T follicular helper cell (primary cell): ENCODE results near the gene TCP11.

Source experiments
- DNase-seq: peaks from one replicate; pipeline ENCODE4 v3.0.0-alpha.2; 2020; ENCODE audit warnings: low read depth

Gene TCP11

DNA sequence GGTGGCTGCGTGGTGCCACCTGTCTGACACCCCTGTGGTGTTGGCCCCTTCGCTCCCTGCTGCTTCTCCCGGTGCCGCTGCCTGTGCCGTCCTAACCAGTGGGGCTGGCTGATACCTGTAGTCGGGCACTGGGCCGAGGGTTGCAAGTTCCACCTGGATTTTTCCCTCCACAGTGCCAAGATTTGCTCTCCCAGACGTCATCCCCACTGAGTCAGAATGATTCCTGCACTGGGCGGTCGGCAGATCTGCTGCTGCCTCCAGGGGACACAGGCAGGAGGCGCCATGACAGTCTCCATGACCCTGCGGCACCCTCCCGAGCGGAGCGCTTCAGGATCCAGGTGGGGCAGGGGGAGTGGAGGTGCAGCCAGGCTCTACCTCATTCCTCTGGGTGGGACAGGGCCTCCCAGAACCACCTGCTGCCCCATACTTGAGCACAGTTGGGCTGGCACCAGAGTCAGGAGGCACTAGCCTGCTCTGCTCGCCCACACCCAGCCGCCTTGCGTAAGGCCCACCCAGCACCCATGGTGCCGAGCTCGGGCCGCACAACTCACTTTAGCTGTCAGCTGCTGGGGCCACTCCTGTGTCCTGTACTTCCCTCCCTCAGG, 60.2 kb downstream of the TCP11 start:
- DNase-seq: no peak

DNA sequence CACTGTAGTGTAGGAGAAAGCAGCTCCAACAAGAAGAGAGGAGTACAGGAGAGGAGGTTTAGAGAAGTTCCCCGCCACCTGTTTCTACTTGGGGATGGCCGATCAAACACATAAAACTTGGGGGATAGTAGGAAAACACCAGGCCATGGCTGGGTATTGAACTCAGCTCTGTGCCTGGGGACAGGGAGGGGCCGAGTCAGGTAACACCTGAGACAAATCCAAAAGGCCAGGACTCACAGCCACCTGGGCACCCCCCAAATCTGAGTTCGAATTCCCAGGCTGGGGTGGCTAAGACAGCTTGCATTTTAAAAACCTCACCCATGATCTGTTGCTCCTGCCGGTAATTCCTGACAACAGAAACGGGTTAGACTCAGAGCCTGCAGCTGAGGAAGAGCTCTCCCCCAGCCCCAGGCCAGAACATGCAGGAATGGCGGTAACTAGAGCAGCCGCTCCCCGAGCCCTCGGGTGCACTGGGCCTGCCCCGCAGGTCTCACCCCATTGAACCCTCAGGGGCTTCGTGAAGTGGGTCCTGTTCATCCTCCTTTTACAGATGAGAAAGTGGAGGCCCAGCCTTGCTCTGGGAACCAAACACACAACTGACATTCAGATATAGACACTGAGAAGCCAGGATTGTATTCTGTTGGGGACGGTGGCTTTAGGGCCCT, 61.0 kb downstream of the TCP11 start:
- DNase-seq: no peak

DNA sequence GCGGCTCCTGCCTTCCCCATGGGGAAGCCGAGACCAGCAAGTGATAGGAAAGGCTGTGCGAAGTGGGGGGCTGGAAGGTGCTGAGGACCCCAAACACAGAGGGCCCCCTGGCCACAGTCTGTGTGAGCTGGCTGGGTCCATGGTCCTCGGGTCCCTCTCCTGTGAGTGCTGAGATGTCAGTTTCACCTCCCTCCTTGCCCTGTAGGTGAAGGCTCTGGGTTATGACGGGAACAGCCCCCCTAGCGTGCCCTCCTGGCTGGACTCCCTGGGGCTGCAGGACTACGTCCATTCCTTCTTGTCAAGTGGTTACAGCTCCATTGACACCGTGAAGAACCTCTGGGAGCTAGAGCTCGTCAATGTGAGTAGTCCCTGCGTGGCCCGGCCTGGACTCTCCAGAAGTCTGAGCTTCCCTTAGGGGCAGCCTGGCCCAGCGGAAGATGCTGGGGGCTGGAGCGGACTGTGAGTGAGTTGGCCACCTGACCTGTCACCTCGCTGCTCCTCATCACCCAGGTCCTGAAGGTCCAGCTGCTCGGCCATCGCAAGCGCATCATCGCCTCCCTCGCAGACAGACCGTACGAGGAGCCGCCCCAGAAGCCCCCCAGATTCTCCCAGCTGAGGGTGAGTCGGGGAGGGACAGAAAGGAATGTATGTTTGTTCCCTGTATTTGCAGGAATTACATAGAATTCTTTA, 61.7 kb downstream of the TCP11 start:
- DNase-seq: no peak

DNA sequence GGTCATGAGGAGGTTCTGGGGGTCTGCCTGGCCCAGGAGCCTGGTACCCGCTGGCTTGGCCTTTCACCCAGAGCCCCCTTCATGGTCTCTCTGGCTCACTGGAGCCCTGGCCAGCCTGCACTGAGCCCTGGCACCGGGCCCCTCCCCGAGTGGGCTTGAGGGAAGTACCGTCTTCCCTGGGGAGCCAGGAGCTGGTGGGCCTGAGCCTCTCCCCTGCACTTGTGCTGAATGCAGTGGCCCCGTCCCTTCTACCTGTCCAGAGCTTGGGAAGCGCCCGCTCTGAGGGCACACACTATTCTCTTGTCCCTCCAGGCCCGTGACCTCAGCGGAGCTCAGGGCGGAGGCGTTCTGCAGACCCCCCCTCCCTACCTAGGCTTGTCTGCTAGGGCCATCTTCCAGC, 62.2 kb downstream of the TCP11 start:
- no peak for DNase-seq

DNA sequence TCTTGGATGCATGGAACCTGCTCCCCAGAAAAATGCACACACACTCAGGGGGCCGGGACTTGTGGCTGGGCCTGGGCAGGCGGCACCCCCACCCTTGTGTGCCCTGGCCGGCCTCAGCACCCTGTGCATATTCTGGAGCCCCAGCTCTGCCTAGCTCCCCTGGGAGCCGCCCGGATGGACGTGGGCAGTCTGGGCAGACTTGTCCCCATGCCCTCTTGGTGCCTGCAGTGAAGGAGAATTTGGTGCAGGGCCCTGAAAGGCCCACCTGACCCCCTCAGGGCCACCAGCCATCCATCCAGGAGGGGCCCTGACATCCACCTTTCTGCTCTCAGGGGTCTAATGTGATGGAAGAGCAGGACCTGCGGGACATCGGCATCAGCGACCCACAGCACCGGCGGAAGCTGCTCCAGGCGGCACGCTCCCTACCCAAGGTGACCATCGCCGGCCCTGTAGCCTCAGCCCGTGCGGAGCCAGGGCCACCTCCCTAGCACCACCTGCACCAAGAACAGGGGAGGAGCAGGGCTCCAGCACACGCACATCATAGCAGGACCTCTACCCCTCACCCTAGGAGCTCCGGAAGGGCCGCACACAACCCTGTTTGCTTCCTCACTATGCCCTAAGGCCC, 62.8 kb downstream of the TCP11 start:
- no peak for DNase-seq

DNA sequence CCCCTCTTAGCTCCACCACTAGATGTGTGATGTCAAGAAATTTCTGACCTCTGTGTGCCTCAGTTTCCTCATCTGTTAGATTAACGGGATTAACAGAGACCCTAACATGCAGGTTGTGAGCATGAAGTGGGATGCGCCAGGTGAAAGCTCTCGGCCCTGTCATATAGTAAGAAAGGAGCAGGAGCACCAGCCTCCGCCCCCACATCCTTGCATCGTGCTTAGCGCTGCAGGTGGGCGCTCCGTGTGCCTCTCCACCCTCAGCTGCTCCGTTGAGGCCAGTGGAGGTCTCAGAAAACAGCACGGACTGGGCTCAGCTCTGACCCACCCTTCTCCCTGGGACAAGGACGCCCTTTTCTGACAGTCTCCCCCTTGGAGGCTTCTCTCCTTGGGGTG, 63.4 kb downstream of the TCP11 start:
- no peak for DNase-seq

DNA sequence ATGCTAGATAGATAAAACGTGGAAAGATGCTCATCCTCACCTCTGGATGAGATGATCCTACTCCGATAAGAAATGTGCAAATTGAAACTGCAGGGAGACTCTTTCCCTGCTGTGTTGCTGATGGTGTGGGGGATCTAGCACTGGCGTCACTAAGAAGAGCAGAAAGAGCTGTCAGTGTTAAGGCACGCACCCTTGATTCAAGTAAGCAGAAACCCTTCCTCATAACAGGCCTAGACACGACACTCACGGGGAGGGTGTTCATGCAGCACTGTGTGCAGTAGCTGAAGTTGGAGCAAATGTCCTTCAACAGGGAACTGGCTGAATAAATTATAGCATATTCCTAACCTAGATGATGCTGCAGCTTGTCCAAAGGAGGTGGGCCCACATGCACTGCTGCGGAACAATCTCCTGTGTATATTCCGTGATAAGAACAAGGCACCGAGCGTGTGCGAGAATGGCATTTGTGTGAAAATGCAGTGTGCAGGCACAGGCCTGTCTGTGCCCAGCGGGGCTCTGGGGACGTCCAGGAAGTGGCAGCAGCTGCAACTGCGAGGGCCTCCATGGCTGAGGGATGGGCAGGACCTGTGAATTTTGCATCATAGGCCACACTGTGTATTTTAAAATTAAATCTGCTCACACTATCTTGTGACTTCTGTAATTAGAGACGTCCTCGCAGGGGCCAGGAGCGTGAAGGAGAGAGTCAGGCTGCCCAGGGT, 64.0 kb downstream of the TCP11 start:
- DNase-seq: no peak

GRCh38 chr6:35073766-35074471, 67.2 kb downstream of the TCP11 start:
- DNase-seq: no peak

DNA sequence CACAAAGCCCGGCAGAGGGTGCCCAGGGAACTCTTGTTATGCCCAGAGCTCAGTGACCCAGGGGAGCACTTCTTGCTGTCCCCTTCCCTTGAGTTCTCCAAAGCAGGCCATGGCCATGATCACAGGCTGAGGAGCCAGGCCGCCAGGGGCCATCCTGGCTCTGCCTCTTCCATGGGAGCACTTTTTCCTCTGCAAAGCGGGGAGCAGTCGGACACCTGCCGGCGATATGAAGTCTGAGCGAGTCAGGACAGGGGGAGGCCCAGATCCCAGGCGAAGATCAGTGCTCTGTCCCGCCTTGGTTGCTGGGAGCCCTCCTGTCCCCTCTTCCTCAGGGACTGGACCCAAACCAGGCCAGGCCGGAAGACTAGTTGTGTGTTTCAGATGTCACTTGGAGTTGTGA, 67.9 kb downstream of the TCP11 start:
- no peak for DNase-seq

DNA sequence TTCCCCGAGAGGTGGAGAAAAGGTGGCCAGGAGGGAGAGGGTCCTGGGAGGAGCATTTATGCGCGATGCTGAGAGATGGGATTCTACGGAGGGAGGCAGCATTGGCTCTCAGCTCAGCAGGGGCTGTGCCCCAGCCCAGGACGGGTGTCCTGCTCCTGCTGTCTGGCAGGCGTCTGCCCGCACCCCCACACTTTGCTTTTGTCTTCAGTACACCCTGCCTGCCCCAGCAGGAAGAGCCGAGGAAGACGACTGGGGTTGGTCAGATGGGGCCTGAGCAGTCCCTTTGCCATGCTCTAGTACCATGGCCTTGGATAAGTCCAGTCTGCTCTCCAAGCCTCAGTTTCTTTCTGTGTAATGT, 68.5 kb downstream of the TCP11 start:
- no peak for DNase-seq

DNA sequence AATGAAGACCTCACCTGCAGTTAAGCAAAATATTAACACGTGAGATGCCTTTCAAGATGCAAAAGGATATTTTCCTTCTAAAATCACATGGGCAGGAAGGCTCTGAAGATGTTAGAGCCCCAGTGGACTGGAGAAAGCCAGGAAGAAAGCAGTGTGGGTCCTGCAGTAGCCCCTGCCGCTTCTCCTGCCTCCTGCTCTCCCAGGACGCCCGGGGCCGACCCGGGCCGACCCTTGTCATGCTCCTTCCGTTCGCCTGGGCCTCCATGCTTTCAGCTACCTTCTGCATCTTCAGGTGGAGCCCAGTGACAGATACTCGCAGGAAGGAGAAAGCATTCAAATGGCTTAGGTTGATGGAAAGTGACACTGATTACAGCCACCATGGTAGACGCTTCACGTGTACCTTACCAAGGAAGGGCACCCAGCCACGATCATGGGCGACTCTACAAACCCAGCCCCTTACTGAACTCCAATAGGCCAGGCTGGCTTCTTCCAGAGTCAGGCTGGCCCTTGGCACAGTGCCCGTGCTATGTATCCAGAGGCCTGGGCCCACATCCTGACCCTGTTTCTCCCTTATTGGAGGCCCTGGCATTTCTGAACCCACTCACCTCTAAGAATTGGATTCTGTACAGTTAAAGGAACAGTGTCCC, 69.0 kb downstream of the TCP11 start:
- DNase-seq: no peak

- no peak for DNase-seq
These were observed 69.7 kb downstream of the TCP11 start for GRCh38 chr6:35071347-35071994.

DNA sequence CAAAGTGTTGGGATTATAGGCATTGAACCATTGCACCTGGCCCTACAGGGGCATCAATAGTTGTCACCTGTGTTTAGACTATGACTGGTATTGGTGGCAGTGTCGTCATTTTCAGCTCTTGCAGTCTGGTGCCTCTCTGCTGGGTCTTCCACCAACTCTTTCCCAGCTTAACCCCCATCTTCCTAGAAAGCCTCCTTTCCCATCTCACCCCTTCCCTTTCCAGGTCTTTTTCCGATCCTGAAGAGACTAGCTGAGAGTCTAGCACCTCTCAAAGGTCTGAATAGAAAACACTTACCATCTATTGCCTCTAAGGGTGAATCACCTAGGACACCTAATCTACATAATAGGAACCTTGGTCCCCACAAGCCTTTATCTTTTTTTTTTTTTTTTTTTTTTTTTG, 71.0 kb downstream of the TCP11 start:
- no peak for DNase-seq

DNA sequence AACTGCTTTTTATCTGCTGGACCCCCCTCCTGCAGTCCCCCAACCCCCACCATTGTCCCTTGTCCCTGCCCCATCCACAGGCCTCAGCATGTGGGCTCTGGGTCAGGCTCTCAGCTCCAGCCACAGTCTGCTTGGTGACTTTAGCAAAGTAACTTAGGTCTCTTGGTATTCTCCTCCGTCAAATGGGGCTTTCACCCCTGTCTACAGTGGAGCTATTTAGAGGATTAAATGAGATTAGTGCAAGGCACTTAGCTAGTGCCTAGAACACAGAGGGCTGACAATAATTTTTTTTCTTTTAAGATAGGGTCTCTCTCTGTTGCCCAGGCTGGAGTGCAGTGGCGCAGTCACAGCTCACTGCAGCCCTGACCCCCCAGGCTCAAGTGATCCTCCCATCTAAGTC, 71.9 kb downstream of the TCP11 start:
- no peak for DNase-seq

DNA sequence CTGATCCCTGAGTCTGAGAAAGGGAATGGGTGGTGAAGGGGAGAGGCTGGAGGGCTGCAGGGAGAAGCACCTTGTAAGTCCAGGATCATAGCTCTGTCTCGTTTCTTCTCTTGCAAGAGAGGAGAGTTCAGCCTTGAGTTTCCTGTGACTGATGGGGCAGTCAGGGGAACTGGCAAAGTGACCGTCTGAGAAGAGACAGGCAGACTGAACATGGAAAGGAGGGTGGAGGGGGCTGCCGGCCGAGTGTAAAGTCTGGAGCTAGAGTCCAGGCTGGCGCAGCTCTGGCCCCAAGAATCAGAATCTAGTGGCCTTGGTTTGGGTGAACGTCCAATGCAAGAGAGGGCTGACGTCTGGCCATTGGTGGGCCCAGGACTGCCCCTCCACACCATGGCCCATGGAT, 72.5 kb downstream of the TCP11 start:
- no peak for DNase-seq

- no peak for DNase-seq
These were observed 72.9 kb downstream of the TCP11 start for GRCh38 chr6:35068206-35068605.
